Neural cell (in vitro differentiated cells): Measurements from ENCODE around the gene MPHOSPH8. TPM values are rescaled to one million over a fixed set of nuclear protein-coding genes. Genes with fewer than 3 reads are reported as not detected.
"Not testable (repeated sequence)": the region's sequence is repeated elsewhere in the genome, so short reads cannot be mapped to it uniquely, and the experiment has no call there.

Experiments used
- H2AFZ ChIP-seq: fragments of 200-600, 300-800 bp; sonication (generic), shearing (Covaris generic); 2 replicates; pipeline ENCODE4 v1.6.0; 2014; ENCODE audit warnings: low read depth, mild to moderate bottlenecking, antibody characterized with exemption, low read length, moderate library complexity
- H3F3A ChIP-seq: fragments of 200-600 bp; shearing (Covaris generic); 2 replicates; pipeline ENCODE4 v1.6.1; 2016; ENCODE audit warnings: mild to moderate bottlenecking, moderate library complexity, mixed read lengths, antibody characterized with exemption, low read length; ENCODE audit not compliant: insufficient read depth, poor library complexity, severe bottlenecking
- H3K27ac ChIP-seq: fragments of 200-600, 300-800 bp; sonication (generic), shearing (Covaris generic); 2 replicates; pipeline ENCODE4 v1.5.1; 2014; ENCODE audit warnings: mild to moderate bottlenecking, low read length, moderate library complexity
- H3K27me3 ChIP-seq: fragments of 300-800, 200-600 bp; sonication (generic), shearing (Covaris generic); 2 replicates; pipeline ENCODE4 v1.6.0; 2014; ENCODE audit warnings: mild to moderate bottlenecking, low read depth, low read length, moderate library complexity; ENCODE audit not compliant: insufficient read depth
- H3K36me3 ChIP-seq: fragments of 300-800, 200-600 bp; sonication (generic), shearing (Covaris generic); 2 replicates; pipeline ENCODE4 v1.5.1; 2014; ENCODE audit warnings: mild to moderate bottlenecking, antibody characterized with exemption, low read length, moderate library complexity; ENCODE audit not compliant: insufficient read depth
- H3K4me2 ChIP-seq: fragments of 300-800, 200-600 bp; sonication (generic), shearing (Covaris generic); 2 replicates; pipeline ENCODE4 v1.6.0; 2014; ENCODE audit warnings: mild to moderate bottlenecking, low read length
- H3K4me3 ChIP-seq: fragments of 300-800, 200-600 bp; sonication (generic), shearing (Covaris generic); 2 replicates; pipeline ENCODE4 v1.5.1; 2014; ENCODE audit warnings: mild to moderate bottlenecking, low read length, moderate library complexity
- H3K79me2 ChIP-seq: fragments of 200-600 bp; shearing (Covaris generic); replicated peaks from 2 replicates; pipeline ENCODE4 v1.6.0; 2014; ENCODE audit warnings: mild to moderate bottlenecking, low read length, moderate library complexity; ENCODE audit not compliant: insufficient read depth
- H3K9ac ChIP-seq: fragments of 300-800, 200-600 bp; sonication (generic), shearing (Covaris generic); 2 replicates; pipeline ENCODE4 v1.6.1; 2016; ENCODE audit warnings: mild to moderate bottlenecking, low read length, mixed read lengths
- H3K9me2 ChIP-seq: fragments of 200-600 bp; shearing (Covaris generic); 2 replicates; pipeline ENCODE4 v1.6.1; 2016; ENCODE audit warnings: mild to moderate bottlenecking, low read length, mixed read lengths; ENCODE audit not compliant: insufficient read depth
- H3K9me3 ChIP-seq: fragments of 200-600, 300-800 bp; sonication (generic), shearing (Covaris generic); 2 replicates; pipeline ENCODE4 v1.6.1; 2016; ENCODE audit warnings: mild to moderate bottlenecking, mixed run types, low read length, moderate library complexity, mixed read lengths
- H4K20me1 ChIP-seq: fragments of 200-600 bp; shearing (Covaris generic); 2 replicates; pipeline ENCODE4 v1.6.1; 2016; ENCODE audit warnings: mild to moderate bottlenecking, mixed run types; ENCODE audit not compliant: insufficient read depth
- CTCF ChIP-seq: fragments of 450-650 bp; IDR thresholded peaks from 2 replicates; pipeline ENCODE4 v1.5.1; 2014; ENCODE audit warnings: antibody characterized with exemption, mild to moderate bottlenecking, moderate library complexity; ENCODE audit not compliant: poor library complexity, severe bottlenecking
- EP300 ChIP-seq: fragments of 450-650 bp; conservative IDR thresholded peaks from 2 replicates; pipeline ENCODE4 v1.6.1; 2014; ENCODE audit warnings: antibody characterized with exemption, mild to moderate bottlenecking, moderate library complexity; ENCODE audit not compliant: poor library complexity, severe bottlenecking
- EZH2 ChIP-seq: fragments of 200-600, 300-800 bp; shearing (Covaris generic), sonication (generic); IDR thresholded peaks from 2 replicates; pipeline ENCODE4 v1.6.1; 2014; ENCODE audit warnings: antibody characterized with exemption, low read length, borderline replicate concordance, mild to moderate bottlenecking; ENCODE audit not compliant: insufficient read depth, poor library complexity, severe bottlenecking
- MXI1 ChIP-seq: fragments of 450-650 bp; conservative IDR thresholded peaks from 2 replicates; pipeline ENCODE4 v1.6.1; 2014; ENCODE audit warnings: antibody characterized with exemption, mild to moderate bottlenecking; ENCODE audit not compliant: poor library complexity, severe bottlenecking
- POLR2AphosphoS5 ChIP-seq: IDR thresholded peaks from 2 replicates; pipeline ENCODE4 v1.6.1; 2012
- RAD21 ChIP-seq: fragments of 450-650 bp; conservative IDR thresholded peaks from 2 replicates; pipeline ENCODE4 v1.6.1; 2014; ENCODE audit warnings: antibody characterized with exemption, mild to moderate bottlenecking, moderate library complexity
- REST ChIP-seq: IDR thresholded peaks from 2 replicates; pipeline ENCODE4 v1.6.1; 2012; ENCODE audit warnings: borderline replicate concordance
- SMC3 ChIP-seq: fragments of 450-650 bp; conservative IDR thresholded peaks from 2 replicates; pipeline ENCODE4 v1.6.1; 2014; ENCODE audit warnings: antibody characterized with exemption, mild to moderate bottlenecking, moderate library complexity; ENCODE audit not compliant: poor library complexity
- TAF1 ChIP-seq: IDR thresholded peaks from 2 replicates; pipeline ENCODE4 v1.6.1; 2012; ENCODE audit warnings: low read depth
- polyA plus RNA-seq: library from polyadenylated mRNA; depleted of rRNA; stranded (reverse); fragments of >200 nt; gene quantifications from 2 replicates; pipeline ENCODE4 v1.2.3, GENCODE V29; 2014

Gene MPHOSPH8
- polyA plus RNA-seq, 1 donor from 2014 or later, result 35.0 TPM

- no peak for TF ChIP-seq POLR2AphosphoS5
- TF ChIP-seq REST, result no peak
- TF ChIP-seq EP300, result no peak
- no peak for TF ChIP-seq SMC3
- no peak for TF ChIP-seq CTCF
- no peak for TF ChIP-seq TAF1
- no peak for TF ChIP-seq RAD21
- TF ChIP-seq EZH2, result no peak
- TF ChIP-seq MXI1, result no peak
- H3K27ac ChIP-seq, result no peak overlapping the region
- H2AFZ ChIP-seq, result no peak overlapping the region
- no peaks in the 10 kb centered on the region for H3K36me3 ChIP-seq
- H3K27me3 ChIP-seq, result no peaks in the 10 kb centered on the region
- no peaks in the 10 kb centered on the region for H3F3A ChIP-seq
- H4K20me1 ChIP-seq, result no peaks in the 10 kb centered on the region
- no peak overlapping the region for H3K9ac ChIP-seq
- H3K9me3 ChIP-seq, result no peaks in the 10 kb centered on the region
- no peak overlapping the region for H3K4me2 ChIP-seq
- no peaks in the 10 kb centered on the region for H3K79me2 ChIP-seq
- H3K9me2 ChIP-seq, result no peaks in the 10 kb centered on the region
- H3K4me3 ChIP-seq, result no peak overlapping the region
Measured at GRCh38 chr13:19695829-19696228, 62.4 kb downstream of the MPHOSPH8 start.

GRCh38 chr13:19700963-19701362, 67.5 kb downstream of the MPHOSPH8 start:
- not testable (repeated sequence) for H3K9me2 ChIP-seq, H2AFZ ChIP-seq, H3K4me3 ChIP-seq, H3K9me3 ChIP-seq, H3K9ac ChIP-seq, H3K27ac ChIP-seq, H3K27me3 ChIP-seq, H4K20me1 ChIP-seq, H3K4me2 ChIP-seq, H3F3A ChIP-seq, H3K36me3 ChIP-seq, H3K79me2 ChIP-seq

- H3K9me3 ChIP-seq, H3K4me3 ChIP-seq, H3K9me2 ChIP-seq, H3K27ac ChIP-seq, H3K4me2 ChIP-seq, H3K9ac ChIP-seq, H2AFZ ChIP-seq, H3F3A ChIP-seq, H3K27me3 ChIP-seq, H3K36me3 ChIP-seq, H3K79me2 ChIP-seq, H4K20me1 ChIP-seq: not testable (repeated sequence)
Measured at GRCh38 chr13:19701619-19702018, 68.2 kb downstream of the MPHOSPH8 start.

GRCh38 chr13:19704256-19704655, 70.8 kb downstream of the MPHOSPH8 start:
- not testable (repeated sequence) for H3K9ac ChIP-seq, H3K27me3 ChIP-seq, H3K36me3 ChIP-seq, H3K4me3 ChIP-seq, H2AFZ ChIP-seq, H3K9me3 ChIP-seq, H3K79me2 ChIP-seq, H3K4me2 ChIP-seq, H3K9me2 ChIP-seq, H4K20me1 ChIP-seq, H3F3A ChIP-seq, H3K27ac ChIP-seq

GRCh38 chr13:19709039-19709438, 75.6 kb downstream of the MPHOSPH8 start:
- H4K20me1 ChIP-seq, H3K4me2 ChIP-seq, H3K36me3 ChIP-seq, H3K9me3 ChIP-seq, H3K79me2 ChIP-seq, H3K27ac ChIP-seq, H3K27me3 ChIP-seq, H3K9me2 ChIP-seq, H3K9ac ChIP-seq, H3F3A ChIP-seq, H2AFZ ChIP-seq, H3K4me3 ChIP-seq: not testable (repeated sequence)
